IPS-11a (cell line): ENCODE measurements around the gene SLC25A3.
A peak's percentile ranks its signal among the peaks of the same experiment; 100 is the strongest.
"Not testable (repeated sequence)": the region's sequence is repeated elsewhere in the genome, so short reads cannot be mapped to it uniquely, and the experiment has no call there.

Experiments used
- H3K4me3 ChIP-seq: one replicate; pipeline ENCODE4 v1.5.1; 2013; ENCODE audit warnings: low read depth, low read length, control low read depth

SLC25A3 gene

GRCh38 chr12:98594050-98594835 lies 757 bp downstream of the SLC25A3 start:
- peak overlapping the region; percentile 100 for H3K4me3 ChIP-seq

GRCh38 chr12:98595243-98595988 lies 1.9 kb downstream of the SLC25A3 start:
- H3K4me3 ChIP-seq, result peak overlapping the region; percentile 100

- H3K4me3 ChIP-seq, result not testable (repeated sequence)
Measured at GRCh38 chr12:98597313-98597712, 3.8 kb downstream of the SLC25A3 start.

GRCh38 chr12:98601924-98602323 lies 8.4 kb downstream of the SLC25A3 start:
- H3K4me3 ChIP-seq, result no peak overlapping the region

- H3K4me3 ChIP-seq, result no peak overlapping the region
Measured at GRCh38 chr12:98606359-98606988, 13.0 kb downstream of the SLC25A3 start.

GRCh38 chr12:98610596-98610995 lies 17.1 kb downstream of the SLC25A3 start:
- H3K4me3 ChIP-seq, result no peak overlapping the region

GRCh38 chr12:98612696-98613334 lies 19.3 kb downstream of the SLC25A3 start:
- H3K4me3 ChIP-seq, result no peak overlapping the region

- H3K4me3 ChIP-seq, result no peak overlapping the region
Measured at GRCh38 chr12:98618952-98619351, 25.5 kb downstream of the SLC25A3 start.

GRCh38 chr12:98635657-98636323 lies 42.3 kb downstream of the SLC25A3 start:
- H3K4me3 ChIP-seq, result no peak overlapping the region

GRCh38 chr12:98637068-98637467 lies 43.6 kb downstream of the SLC25A3 start:
- H3K4me3 ChIP-seq, result no peak overlapping the region

- H3K4me3 ChIP-seq, result no peak overlapping the region
Measured at GRCh38 chr12:98638009-98638408, 44.5 kb downstream of the SLC25A3 start.

- no peak overlapping the region for H3K4me3 ChIP-seq
Measured at GRCh38 chr12:98639491-98639890, 46.0 kb downstream of the SLC25A3 start.

GRCh38 chr12:98642801-98643200 lies 49.3 kb downstream of the SLC25A3 start:
- H3K4me3 ChIP-seq, result not testable (repeated sequence)

GRCh38 chr12:98644433-98644711 lies 50.9 kb downstream of the SLC25A3 start:
- peak overlapping the region; percentile 88 for H3K4me3 ChIP-seq

- peak within 1 kb of the TSS; percentile 88 for H3K4me3 ChIP-seq
Measured at GRCh38 chr12:98644712-98645571, 51.5 kb downstream of the SLC25A3 start, which contains the start of the genes APAF1 and IKBIP. Gene APAF1 (plus strand): TSS chr12:98645290. CDS start chr12:98648360, 3,070 bp downstream. Gene IKBIP (minus strand): TSS chr12:98644788. CDS start chr12:98644701, 87 bp downstream.

GRCh38 chr12:98645572-98646067 lies 52.1 kb downstream of the SLC25A3 start:
- peak overlapping the region; percentile 88 for H3K4me3 ChIP-seq

GRCh38 chr12:98646294-98647090 lies 53.0 kb downstream of the SLC25A3 start:
- H3K4me3 ChIP-seq, result peak overlapping the region; percentile 88

GRCh38 chr12:98651328-98651727 lies 57.8 kb downstream of the SLC25A3 start:
- H3K4me3 ChIP-seq, result no peak overlapping the region
